GM19397 (cell line): ENCODE measurements around the gene NUDT16.

Experiments
- ATAC-seq: cut with Tn5 transposase; IDR thresholded peaks from one replicate; pipeline ENCODE4 v1.9.1; 2021; ENCODE audit warnings: mild to moderate bottlenecking, moderate library complexity; ENCODE audit not compliant: unreplicated experiment

NUDT16 gene

DNA sequence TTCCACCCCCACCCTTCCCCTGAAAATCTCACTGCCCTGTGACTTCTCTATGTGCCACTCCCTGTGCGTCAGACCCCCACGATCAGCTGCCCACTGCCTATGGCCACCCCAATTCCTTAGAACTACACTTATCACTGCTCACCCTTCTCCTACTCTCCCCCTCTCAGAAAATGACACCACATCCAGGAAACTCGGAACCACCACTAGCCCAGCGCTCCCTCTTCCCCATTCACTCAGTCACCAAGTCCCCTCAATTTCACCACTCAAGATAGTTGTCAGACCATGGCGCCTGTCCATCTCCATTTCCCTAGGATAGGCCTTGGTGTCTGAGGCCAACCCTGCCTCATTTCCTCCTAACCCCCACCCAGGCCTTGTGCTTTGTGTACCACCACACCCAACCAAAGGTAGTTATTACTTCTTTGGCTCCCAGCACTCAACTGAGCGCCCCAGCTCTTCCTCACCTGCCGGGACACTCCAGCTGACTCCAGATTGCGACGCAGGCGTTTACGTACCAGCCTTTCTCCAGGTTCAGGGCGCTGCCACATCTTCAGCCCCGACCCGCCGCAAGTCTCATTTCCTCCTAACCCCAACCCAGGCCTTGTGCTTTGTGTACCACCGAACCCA, 641 bp upstream of the NUDT16 start:
- peak; percentile 17 for ATAC-seq

DNA sequence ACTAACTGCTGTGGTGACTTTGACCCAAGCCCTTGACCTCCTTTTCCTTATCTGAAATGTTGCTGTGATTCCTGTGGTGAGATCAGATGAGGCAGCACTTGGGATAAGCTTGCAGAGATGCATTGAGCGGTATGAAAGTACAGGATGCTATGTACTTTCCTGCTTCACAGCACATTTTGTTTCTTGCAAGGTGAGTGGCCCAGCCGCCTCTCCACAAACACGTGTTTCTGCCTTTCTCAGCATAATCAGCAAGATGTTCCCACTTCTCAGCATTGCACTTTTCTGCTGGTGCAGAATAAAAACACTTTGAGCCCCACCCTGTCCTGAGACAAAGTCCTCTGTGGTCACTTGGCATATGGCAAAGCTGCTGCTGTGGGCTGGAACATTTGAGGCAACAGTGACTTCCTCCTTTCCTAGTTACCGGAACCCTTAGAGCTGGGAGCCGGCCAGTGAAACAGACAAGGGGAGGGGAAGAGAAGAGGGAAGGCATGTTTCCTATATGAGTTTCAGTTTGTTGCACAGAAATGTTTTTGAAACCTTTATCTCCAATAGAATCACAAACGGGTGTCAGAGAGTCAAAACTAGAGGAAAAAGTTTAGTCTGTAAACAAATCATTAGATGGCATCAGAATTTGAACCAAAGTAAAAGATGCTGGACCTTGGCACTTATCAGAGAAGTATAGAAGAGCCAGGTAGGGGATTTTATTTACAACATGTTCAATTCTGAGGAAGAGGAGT, 5.0 kb downstream of the NUDT16 start:
- no peak for ATAC-seq

GRCh38 chr3:131387796-131388489, 6.4 kb downstream of the NUDT16 start:
- ATAC-seq = no peak

GRCh38 chr3:131388490-131388799, 6.9 kb downstream of the NUDT16 start:
- no peak for ATAC-seq

DNA sequence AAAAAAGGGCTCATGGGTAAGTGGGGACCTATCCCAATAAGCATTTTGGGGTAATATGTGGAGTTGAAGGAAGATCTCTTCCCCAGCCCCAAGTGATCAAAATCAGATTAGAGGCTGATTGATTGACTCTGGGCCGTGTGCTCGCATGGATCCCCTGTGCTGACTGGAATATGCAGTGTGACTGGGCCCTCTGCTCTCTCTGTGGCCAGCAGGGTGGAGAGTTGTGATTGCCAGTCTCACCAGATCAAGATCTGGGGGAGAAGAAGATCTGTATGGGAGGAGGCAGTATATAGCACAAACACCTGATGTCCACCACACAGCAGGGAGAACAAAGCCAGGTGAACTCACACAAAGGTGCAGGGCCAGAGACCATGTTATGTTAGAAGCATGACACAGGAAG, 8.8 kb downstream of the NUDT16 start:
- no peak for ATAC-seq

GRCh38 chr3:131393051-131393450, 11.5 kb downstream of the NUDT16 start:
- ATAC-seq = no peak

GRCh38 chr3:131393868-131394267, 12.3 kb downstream of the NUDT16 start:
- ATAC-seq = no peak

DNA sequence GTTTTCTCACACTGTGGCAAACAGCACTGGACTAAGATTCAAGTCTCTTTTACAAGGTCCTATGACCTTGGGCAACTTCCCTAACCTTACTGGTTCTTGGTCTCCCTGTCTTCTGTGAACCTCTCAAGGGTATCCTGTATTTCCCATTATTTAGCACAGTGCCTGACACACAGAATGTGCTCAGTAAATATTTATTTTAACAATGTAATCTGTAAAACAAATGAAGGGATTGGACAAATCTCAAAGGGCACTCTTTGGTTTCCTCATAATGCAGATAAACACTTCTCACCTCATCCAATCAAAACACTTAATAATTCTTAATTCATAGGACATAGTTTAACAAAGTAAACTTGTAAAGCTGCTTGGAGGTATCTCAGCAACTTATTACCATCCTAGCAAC, 12.8 kb downstream of the NUDT16 start:
- ATAC-seq = no peak

GRCh38 chr3:131396170-131396569, 14.6 kb downstream of the NUDT16 start:
- ATAC-seq = no peak

DNA sequence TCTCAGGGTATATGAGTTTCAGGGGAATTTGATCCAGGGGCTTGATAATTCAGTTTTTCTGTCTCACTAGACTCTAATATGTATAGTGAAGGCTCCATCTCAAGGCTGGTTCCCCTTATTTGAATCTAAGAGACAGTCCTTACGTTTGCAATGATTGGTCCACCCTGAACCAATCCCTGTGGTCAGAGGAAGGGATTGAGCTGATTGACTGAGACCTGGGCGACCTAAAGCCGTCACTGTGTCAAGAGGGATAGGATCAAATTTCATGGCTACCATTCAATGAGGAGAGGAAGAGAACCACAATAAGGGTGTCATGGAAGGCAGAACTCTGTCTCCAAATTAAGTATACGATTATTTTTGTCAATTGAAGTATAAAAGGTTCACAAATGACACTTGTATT, 16.3 kb downstream of the NUDT16 start:
- ATAC-seq = no peak

DNA sequence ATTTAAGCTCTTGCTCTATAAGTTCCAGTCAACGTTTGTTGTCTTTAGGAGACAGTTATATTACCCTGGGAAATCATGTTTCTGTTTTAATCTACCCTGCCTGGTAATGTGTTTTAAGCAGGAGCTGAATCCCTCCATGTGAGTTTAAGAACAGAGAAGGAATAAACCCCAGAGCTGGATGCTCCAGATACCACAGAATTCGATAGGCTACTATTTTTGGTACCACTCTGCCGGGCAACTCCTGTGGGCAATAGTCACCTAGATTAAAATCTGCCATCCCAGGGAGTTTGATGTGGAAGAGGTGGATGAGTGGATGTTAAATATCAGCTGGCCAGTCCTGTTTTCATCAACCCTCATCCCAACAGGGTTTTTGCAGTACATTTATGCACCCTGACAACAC, 20.4 kb downstream of the NUDT16 start:
- no peak for ATAC-seq

GRCh38 chr3:131402391-131403039, 20.9 kb downstream of the NUDT16 start:
- no peak for ATAC-seq

GRCh38 chr3:131403216-131403895, 21.8 kb downstream of the NUDT16 start:
- ATAC-seq = no peak

DNA sequence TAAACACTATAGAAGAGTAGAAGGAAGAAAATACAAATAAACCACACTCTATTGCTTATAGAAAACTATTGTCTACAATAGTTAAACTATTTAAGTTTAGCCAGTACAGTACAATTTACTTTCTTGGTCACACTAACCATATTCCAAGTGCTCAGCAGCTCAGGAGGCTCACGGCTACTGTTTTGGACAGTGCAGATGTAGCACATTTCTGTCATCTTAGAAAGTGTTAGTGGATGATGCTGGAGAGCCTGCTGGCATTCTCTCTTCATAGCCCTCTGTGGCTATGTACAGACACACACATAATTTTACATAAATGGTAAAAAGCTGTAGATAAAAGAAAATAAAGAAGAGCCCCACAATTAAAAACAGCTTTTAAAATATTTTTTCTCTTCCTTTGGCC, 23.8 kb downstream of the NUDT16 start:
- no peak for ATAC-seq

DNA sequence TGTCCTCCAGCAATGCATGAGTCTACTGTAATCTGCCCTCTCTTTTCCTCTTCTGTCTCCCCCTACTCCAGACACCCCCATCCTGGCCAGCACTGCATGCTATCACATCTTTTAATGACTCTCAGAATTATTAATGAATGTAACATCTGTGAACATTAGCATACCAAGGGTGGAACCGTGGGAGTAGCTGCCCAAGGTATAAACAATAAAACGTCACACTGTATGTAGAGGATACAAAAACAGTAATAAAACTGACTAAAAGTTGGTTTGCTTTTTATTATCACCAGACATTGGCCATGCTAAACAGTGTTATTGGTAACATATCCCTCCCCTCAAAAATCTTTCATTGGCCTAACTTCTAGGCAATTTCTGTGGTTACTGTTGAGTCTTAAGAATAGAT, 24.7 kb downstream of the NUDT16 start:
- ATAC-seq = no peak

GRCh38 chr3:131417751-131418150, 36.2 kb downstream of the NUDT16 start:
- ATAC-seq = no peak

GRCh38 chr3:131421301-131421700, 39.7 kb downstream of the NUDT16 start:
- no peak for ATAC-seq

GRCh38 chr3:131421957-131422498, 40.5 kb downstream of the NUDT16 start:
- no peak for ATAC-seq

GRCh38 chr3:131427226-131427625, 45.7 kb downstream of the NUDT16 start:
- ATAC-seq = no peak

GRCh38 chr3:131431754-131432153, 50.2 kb downstream of the NUDT16 start:
- ATAC-seq = no peak

DNA sequence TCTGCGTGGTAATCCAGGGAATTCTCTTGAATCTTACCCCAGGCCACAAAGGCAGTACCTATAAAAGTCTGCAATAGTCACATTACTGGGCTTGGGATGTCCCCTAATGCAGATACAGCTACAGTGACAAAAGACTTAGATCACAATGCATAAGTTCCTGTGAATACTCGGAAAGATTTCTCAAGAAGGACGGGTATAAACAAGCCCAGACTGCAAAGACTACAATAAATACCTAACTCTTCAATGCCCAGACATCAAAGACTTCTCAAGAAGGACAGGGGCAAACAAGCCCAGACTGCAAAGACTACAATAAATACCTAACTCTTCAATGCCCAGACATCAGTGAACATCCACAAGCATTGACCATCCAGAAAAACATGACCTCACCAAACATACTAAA, 50.9 kb downstream of the NUDT16 start:
- ATAC-seq = no peak
